Measurements from ENCODE around the gene EEF1A1.

- TF ChIP-seq CTCF (IDR thresholded peaks at IDR 0.05), result no peak
- no peak for TF ChIP-seq POLR2A (IDR thresholded peaks at IDR 0.05)
- TF ChIP-seq POLR2AphosphoS5 (IDR thresholded peaks at IDR 0.05), result no peak
These were observed 40.1 kb upstream of the EEF1A1 start for GRCh38 chr6:73560853-73561407.

Measured in breast epithelium (tissue), 3 donors.